ENCODE results near the gene CHN1. TPM values are rescaled to one million over a fixed set of nuclear protein-coding genes. Genes with fewer than 3 reads are reported as not detected.

CHN1 gene
- total RNA-seq, 2 donors from 2014 or later = 2.2 to 2.8 TPM

DNA sequence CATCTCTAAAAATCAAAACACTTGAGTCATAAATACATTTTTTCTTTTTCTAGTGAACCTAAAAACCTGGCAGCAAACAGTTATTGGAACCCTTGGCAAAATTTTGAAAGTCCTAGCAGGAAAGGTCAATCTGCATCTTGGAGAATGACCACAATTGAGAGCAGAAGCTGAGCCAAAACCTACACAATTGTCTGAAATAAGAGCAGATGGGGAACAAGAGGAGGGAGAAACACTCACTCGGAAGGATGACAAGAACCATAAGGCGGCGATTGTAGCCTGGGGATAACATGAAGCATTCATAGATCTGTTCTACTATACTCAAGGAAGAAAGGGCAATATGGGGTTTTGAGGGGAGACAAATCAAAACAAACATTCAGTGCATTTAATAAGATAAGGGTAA is 117.0 kb downstream of the CHN1 start:
- Histone ChIP-seq H3K4me1 (no peaks in the 10 kb centered on the region), H3K27ac (no peak overlapping the region), H3K27me3 (no peaks in the 10 kb centered on the region), H3K4me3 (no peak overlapping the region), H3K9me3 (no peaks in the 10 kb centered on the region), H3K36me3 (no peaks in the 10 kb centered on the region), H3K9ac (ENCODE audit: low read depth in 2 of 2, low read length in 2 of 2) (no peak overlapping the region)
- TF ChIP-seq, protein P1, sequence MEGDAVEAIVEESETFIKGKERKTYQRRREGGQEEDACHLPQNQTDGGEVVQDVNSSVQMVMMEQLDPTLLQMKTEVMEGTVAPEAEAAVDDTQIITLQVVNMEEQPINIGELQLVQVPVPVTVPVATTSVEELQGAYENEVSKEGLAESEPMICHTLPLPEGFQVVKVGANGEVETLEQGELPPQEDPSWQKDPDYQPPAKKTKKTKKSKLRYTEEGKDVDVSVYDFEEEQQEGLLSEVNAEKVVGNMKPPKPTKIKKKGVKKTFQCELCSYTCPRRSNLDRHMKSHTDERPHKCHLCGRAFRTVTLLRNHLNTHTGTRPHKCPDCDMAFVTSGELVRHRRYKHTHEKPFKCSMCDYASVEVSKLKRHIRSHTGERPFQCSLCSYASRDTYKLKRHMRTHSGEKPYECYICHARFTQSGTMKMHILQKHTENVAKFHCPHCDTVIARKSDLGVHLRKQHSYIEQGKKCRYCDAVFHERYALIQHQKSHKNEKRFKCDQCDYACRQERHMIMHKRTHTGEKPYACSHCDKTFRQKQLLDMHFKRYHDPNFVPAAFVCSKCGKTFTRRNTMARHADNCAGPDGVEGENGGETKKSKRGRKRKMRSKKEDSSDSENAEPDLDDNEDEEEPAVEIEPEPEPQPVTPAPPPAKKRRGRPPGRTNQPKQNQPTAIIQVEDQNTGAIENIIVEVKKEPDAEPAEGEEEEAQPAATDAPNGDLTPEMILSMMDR (IDR thresholded peaks at IDR 0.05) = no peak
- DNase-seq = no peak
- intact Hi-C loops (cut with DNase I) = no loop called here

DNA sequence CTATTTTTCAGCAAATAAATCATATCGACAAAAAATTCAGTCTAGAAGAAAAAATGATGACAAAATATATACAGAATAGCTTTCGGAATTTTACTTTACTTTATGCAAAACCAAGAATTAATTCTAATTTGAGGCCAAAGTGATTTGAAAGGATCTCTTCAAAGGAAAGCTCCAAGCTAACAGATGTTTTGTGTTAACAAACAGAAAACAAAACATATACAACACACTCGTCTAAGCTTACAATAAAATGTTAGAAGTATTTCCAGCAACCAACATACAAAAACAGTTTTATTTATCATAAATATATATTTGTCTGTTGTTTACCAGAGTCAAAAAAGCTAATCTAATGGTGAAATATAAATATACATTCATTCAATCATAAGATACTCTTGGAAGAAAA is 122.8 kb downstream of the CHN1 start:
- H3K9me3 ChIP-seq = no peaks in the 10 kb centered on the region
- H3K4me3 ChIP-seq = no peak overlapping the region
- no peak overlapping the region for H3K27ac ChIP-seq
- H3K36me3 ChIP-seq = no peaks in the 10 kb centered on the region
- no peaks in the 10 kb centered on the region for H3K4me1 ChIP-seq
- TF ChIP-seq, protein P1 (IDR thresholded peaks at IDR 0.05) = no peak
- no peak overlapping the region for H3K9ac ChIP-seq (ENCODE audit: low read depth in 2 of 2, low read length in 2 of 2)
- intact Hi-C loops (cut with DNase I) = no loop called here
- H3K27me3 ChIP-seq = no peaks in the 10 kb centered on the region
- DNase-seq = no peak

DNA sequence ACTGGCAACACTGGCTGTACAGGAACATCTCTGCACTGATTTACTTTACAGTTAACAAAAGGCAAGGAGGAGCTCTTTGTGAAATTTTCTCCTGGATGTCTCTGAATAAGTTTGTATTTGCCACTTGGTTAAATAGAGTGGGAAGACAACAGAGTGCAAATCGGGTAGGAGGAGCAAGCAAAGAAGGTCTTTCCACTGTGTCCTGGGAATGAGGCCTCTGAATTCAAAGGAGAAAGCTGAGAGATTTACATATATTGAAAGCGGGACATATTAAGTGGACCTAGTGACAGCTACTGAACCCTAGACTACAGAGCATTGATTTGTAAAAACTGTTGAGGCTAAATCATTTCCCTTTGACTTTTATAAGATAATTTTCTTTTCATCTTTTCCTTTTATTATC is 123.5 kb downstream of the CHN1 start:
- no peak overlapping the region for H3K27ac ChIP-seq
- DNase-seq = no peak
- no peaks in the 10 kb centered on the region for H3K27me3 ChIP-seq
- intact Hi-C loops (cut with DNase I) = no loop called here
- H3K36me3 ChIP-seq = no peaks in the 10 kb centered on the region
- H3K9me3 ChIP-seq = no peaks in the 10 kb centered on the region
- H3K4me3 ChIP-seq = no peak overlapping the region
- H3K9ac ChIP-seq (ENCODE audit: low read depth in 2 of 2, low read length in 2 of 2) = no peak overlapping the region
- H3K4me1 ChIP-seq = no peaks in the 10 kb centered on the region
- TF ChIP-seq, protein P1 (IDR thresholded peaks at IDR 0.05) = no peak

DNA sequence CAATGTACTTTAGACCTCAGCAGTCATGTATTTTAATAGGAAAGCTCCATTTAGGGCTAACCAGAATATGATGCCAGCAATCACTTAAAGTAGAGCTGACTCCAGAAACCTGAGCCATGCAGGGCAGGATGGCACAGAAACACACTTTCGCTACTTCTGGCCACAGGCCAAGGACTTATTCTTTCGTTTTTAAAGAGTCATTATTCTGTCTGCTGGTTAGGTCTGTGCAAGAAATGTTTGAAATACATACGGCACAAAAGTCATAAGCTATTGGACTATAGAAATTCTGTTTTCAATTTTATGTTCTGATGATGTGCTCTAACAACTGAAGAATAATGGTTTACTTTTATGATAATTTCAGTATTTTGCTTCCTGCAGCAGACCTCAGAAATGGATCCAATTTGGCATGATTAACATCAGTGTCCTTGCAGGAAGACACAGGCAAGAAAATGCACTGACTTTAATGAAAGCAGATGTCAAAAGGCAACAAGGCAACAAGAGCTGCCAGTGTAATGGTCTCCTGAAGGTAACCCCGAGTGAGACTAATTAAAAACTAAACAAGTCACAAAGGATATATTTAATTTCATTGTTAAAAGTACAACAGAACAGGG is 126.5 kb downstream of the CHN1 start:
- TF ChIP-seq, protein P1 (IDR thresholded peaks at IDR 0.05) = no peak
- Histone ChIP-seq H3K9me3 (no peaks in the 10 kb centered on the region), H3K4me1 (no peaks in the 10 kb centered on the region), H3K9ac (ENCODE audit: low read depth in 2 of 2, low read length in 2 of 2) (no peak overlapping the region), H3K27me3 (no peaks in the 10 kb centered on the region), H3K36me3 (no peaks in the 10 kb centered on the region), H3K4me3 (peak overlapping the region; percentile 3), H3K27ac (no peak overlapping the region)
- intact Hi-C loops (cut with DNase I) = no loop called here
- no peak for DNase-seq

DNA sequence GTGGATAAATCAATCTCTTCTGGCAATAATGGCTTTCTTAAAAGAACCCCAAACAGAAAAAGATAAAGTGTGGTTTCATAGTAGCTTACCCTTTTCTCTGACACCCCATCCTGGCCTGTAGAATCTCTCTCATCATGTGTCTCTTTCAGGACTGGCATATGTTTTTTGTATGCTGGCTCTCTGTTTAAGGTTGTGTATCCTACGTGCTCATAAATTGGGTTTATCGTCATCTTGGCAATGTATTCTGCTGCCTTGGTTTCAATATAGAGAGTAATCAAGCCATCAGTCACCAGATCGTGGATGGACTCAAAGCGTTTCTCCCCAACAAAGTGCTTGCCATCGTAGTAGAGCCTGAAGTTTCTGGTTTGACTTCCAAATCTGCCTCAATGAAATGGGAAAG is 127.4 kb downstream of the CHN1 start:
- no peak for DNase-seq
- H3K4me3 ChIP-seq = no peak overlapping the region
- TF ChIP-seq, protein P1 (IDR thresholded peaks at IDR 0.05) = no peak

More for the DNA sequence above, 127.4 kb downstream of the CHN1 start:
- intact Hi-C loops (cut with DNase I) = no loop called here
- no peak overlapping the region for H3K9ac ChIP-seq (ENCODE audit: low read depth in 2 of 2, low read length in 2 of 2)
- no peaks in the 10 kb centered on the region for H3K4me1 ChIP-seq
- H3K27me3 ChIP-seq = no peaks in the 10 kb centered on the region
- no peak overlapping the region for H3K27ac ChIP-seq
- H3K36me3 ChIP-seq = no peaks in the 10 kb centered on the region
- no peaks in the 10 kb centered on the region for H3K9me3 ChIP-seq

Measured in colonic mucosa (tissue), 4 donors.